ENCODE measurements around the gene MORN5.
"Not testable (repeated sequence)": the region's sequence is repeated elsewhere in the genome, so short reads cannot be mapped to it uniquely, and the experiment has no call there.

DNA sequence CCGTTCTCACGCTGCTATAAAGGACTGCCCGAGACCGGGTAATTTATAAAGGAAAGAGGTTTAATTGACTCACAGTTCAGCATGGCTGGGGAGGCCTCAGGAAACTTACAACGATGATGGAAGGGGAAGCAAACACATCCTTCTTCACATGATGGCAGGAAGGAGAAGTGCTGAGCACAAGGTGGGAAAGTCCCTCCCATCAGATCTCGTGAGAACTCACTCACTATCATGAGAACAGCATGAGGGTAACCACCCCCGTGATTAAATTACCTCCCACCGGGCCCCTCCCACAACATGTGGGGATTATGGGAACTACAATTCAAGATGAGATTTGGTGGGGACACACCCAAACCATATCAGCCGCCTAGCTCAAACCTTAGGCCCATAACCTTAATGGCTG, 42.5 kb upstream of the MORN5 start:
- TF ChIP-seq EZH2phosphoT487 (IDR thresholded peaks at IDR 0.05; ENCODE audit: borderline replicate concordance); CTCF (conservative IDR thresholded peaks at IDR 0.05; ENCODE audit: low read length): not testable (repeated sequence)

All from Loucy (cell line).